Bronchial epithelial cell (primary cell): Measurements from ENCODE around the gene BMPR1B. TPM values are rescaled to one million over a fixed set of nuclear protein-coding genes. Genes with fewer than 3 reads are reported as not detected.
"Not testable (repeated sequence)": the region's sequence is repeated elsewhere in the genome, so short reads cannot be mapped to it uniquely, and the experiment has no call there.

Experiments
- DNase-seq: peaks from one replicate; pipeline ENCODE4 v3.0.0-alpha.2; 2010; ENCODE audit warnings: low read depth
- FAIRE-seq: peaks from 2 replicates; lab custom pipeline; 2011; peaks lifted over from hg19 to GRCh38; lab: Jason Lieb, UNC
- H3K27me3 ChIP-seq: 2 replicates; pipeline ENCODE4 v1.5.1; 2011; ENCODE audit warnings: low read length; ENCODE audit not compliant: control insufficient read depth, insufficient read depth
- H3K36me3 ChIP-seq: 2 replicates; pipeline ENCODE4 v1.5.1; 2011; ENCODE audit warnings: low read length; ENCODE audit not compliant: control insufficient read depth, insufficient read depth
- H3K4me3 ChIP-seq: 2 replicates; pipeline ENCODE4 v1.5.1; 2011; ENCODE audit warnings: mild to moderate bottlenecking, low read depth, low read length, control low read depth
- CTCF ChIP-seq: IDR thresholded peaks from 2 replicates; pipeline ENCODE4 v1.5.1; 2011; ENCODE audit warnings: mild to moderate bottlenecking, moderate library complexity, low read length, control low read depth, inconsistent platforms; ENCODE audit not compliant: insufficient read depth, severe bottlenecking
- total RNA-seq: library from RNA; depleted of rRNA; stranded (reverse); fragments of >200 nt; gene quantifications from 2 replicates; pipeline ENCODE4 v1.2.1, GENCODE V29; 2014

The BMPR1B gene
- total RNA-seq, 1 donor from 2014 or later = 15.3 TPM

DNA sequence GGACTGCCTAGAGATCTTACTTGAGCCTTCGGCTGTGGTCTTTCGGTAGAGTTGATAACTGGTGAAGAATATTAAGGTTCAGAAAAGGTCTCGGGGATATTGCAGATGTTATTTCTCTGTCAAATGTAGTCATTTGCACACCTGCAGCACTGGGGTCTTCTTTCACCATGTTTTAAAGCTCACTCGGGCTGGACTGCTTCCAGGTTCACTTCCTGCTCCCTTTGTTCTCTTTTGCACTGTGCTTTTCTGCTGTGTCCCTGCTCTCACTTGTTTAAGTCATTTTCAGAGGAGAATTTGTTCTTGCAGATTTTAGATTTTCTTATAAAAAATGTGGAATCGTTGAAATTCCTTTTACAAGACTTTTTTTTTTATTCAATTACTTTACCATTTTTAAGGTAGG lies 68.5 kb downstream of the BMPR1B start:
- no peak overlapping the region for H3K4me3 ChIP-seq
- TF ChIP-seq CTCF = no peak
- H3K27me3 ChIP-seq = no peaks in the 10 kb centered on the region
- FAIRE-seq (no peak), DNase-seq (peak; percentile 44)
- H3K36me3 ChIP-seq = no peaks in the 10 kb centered on the region

DNA sequence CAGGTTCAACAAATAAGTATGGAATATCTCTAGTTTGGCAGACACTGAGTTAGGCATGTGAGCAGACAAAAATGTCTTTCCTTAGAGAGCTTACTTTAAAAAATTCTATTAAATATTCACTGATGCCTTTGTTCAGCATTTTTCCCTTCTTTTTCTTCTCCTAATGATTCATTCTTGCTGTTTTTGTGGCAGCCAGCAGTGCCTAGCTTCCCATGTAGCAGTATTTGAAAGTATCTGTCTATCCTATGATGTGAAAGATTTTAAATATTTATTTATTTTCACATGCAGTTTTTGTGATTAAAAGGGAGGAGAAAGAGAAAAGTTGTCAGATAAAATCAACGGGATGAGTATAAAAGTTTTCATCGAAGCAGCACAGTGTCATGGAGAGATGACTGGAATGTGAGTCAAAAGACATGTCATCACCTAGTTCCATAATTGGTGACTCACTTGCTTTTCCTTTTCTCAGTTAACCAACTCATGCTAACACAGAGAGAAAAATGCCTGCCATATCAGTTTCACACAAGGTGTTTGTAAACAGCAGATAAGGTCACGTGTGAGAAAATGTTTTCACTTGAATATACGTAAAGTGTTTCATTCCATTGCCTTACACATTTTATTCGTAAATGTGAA lies 69.8 kb downstream of the BMPR1B start:
- no peaks in the 10 kb centered on the region for H3K27me3 ChIP-seq
- no peak overlapping the region for H3K4me3 ChIP-seq
- no peak for TF ChIP-seq CTCF
- FAIRE-seq = peak; percentile 40
- no peaks in the 10 kb centered on the region for H3K36me3 ChIP-seq
- DNase-seq = peak; percentile 99

GRCh38 chr4:94828882-94829281 lies 71.1 kb downstream of the BMPR1B start:
- DNase-seq (peak; percentile 97), FAIRE-seq (no peak)
- no peaks in the 10 kb centered on the region for H3K36me3 ChIP-seq
- TF ChIP-seq CTCF = no peak
- H3K27me3 ChIP-seq = no peaks in the 10 kb centered on the region
- H3K4me3 ChIP-seq = no peak overlapping the region

DNA sequence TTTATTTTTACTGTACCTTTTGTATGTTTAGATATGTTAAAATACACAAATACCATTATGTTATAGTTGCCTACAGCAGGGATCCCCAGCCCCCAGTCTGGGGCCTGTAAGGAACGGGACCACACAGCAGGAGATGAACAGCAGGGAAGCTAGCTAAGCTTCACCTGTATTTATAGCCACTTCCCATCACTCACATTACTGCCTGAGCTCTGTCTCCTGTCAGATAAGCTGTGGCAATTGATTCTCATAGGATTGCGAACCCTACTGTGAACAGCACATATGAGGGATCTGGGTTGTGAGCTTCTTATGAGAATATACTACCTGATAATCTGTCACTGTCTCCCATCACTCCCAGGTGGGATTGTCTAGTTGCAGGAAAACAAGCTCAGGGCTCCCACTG lies 73.9 kb downstream of the BMPR1B start:
- H3K4me3 ChIP-seq = no peak overlapping the region
- no peaks in the 10 kb centered on the region for H3K36me3 ChIP-seq
- FAIRE-seq = no peak
- no peak for TF ChIP-seq CTCF
- H3K27me3 ChIP-seq = no peaks in the 10 kb centered on the region
- no peak for DNase-seq

DNA sequence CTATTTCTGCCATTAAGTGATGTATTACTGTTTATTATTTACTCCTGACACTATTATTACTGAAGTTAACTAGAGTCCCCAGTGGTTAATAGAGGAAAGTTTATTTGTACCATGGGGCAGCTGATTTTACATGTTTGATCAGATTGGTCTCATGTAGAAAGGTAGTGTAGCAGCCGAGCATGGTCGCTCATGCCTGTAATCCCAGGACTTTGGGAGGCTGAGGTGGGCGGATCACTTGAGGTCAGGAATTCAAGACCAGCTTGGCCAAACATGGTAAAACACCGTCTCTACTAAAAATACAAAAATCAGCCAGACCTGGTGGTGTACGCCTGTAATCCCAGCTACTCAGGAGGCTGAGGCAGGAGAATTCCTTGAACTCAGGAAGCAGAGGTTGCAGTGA lies 74.6 kb downstream of the BMPR1B start:
- H3K4me3 ChIP-seq, H3K36me3 ChIP-seq, FAIRE-seq, H3K27me3 ChIP-seq, DNase-seq: not testable (repeated sequence)

DNA sequence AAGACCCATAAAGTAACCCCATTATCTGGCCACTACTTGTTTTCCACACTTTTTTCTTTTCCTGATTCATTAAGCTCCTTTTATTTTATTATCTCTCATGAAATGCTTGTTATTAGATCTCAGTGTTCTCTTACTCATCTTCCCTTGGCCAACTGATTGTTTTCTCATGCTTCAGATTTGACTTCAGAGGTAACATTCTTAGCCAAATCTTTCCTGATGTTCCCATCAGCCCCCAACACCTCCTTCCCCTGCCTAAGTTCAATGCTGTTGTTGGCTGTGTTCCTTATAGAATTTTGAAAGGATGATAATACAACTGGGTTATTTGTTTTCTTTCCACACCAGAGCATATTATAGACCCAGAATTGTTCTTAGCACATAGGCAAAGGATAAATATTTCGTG lies 75.6 kb downstream of the BMPR1B start:
- FAIRE-seq = no peak
- H3K36me3 ChIP-seq = no peaks in the 10 kb centered on the region
- no peak for DNase-seq
- H3K27me3 ChIP-seq = no peaks in the 10 kb centered on the region
- no peak overlapping the region for H3K4me3 ChIP-seq
- TF ChIP-seq CTCF = no peak
